Activated naive CD4-positive, alpha-beta T cell treated with anti-CD3 and anti-CD28 coated beads, Interleukin-2, amount 10 ng/mL, durations not matched to agents 7 days and 5 days (primary cell): ENCODE data around the gene GTF2IRD1.
"Not testable (repeated sequence)": the region's sequence is repeated elsewhere in the genome, so short reads cannot be mapped to it uniquely, and the experiment has no call there.

ENCODE experiments used
- CTCF ChIA-PET: fragments of 350-600 bp; sonication (Branson Sonifier 250); formaldehyde crosslinking; loops from one replicate; lab custom pipeline; 2021; ENCODE audit warnings: antibody characterized with exemption; lab: Charles Lee
- DNase-seq: peaks from one replicate; pipeline ENCODE4 v3.0.0-alpha.2; 2020
- H3K27ac Mint-ChIP-seq: one replicate; pipeline ENCODE4 v1.8.0; 2021; ENCODE audit warnings: mild to moderate bottlenecking, moderate library complexity, mixed read lengths
- H3K27me3 Mint-ChIP-seq: one replicate; pipeline ENCODE4 v1.8.0; 2021; ENCODE audit warnings: mild to moderate bottlenecking, mixed read lengths
- H3K36me3 Mint-ChIP-seq: one replicate; pipeline ENCODE4 v1.8.0; 2021; ENCODE audit warnings: mixed read lengths
- H3K4me1 Mint-ChIP-seq: one replicate; pipeline ENCODE4 v1.8.0; 2021; ENCODE audit warnings: mixed read lengths
- H3K4me3 Mint-ChIP-seq: one replicate; pipeline ENCODE4 v1.8.0; 2021; ENCODE audit warnings: mild to moderate bottlenecking, moderate library complexity, mixed read lengths
- H3K9me3 Mint-ChIP-seq: one replicate; pipeline ENCODE4 v1.8.0; 2021; ENCODE audit warnings: mixed read lengths

The GTF2IRD1 gene

GRCh38 chr7:74453322-74454011 lies at the start of gene GTF2IRD1:
Gene GTF2IRD1 (plus strand): TSS chr7:74453906. CDS start chr7:74508081, 54,175 bp downstream.
- H3K4me1 Mint-ChIP-seq, result peaks cover 21% of the 10 kb centered on the region
- peaks cover 3% of the 10 kb centered on the region for H3K9me3 Mint-ChIP-seq
- H3K27ac Mint-ChIP-seq, result peak within 1 kb of the TSS; percentile 87
- CTCF ChIA-PET, result no interaction called here
- peak within 1 kb of the TSS; percentile 63 for H3K4me3 Mint-ChIP-seq
- peaks cover 77% of the 10 kb centered on the region for H3K27me3 Mint-ChIP-seq
- peak; percentile 66 for DNase-seq
- H3K36me3 Mint-ChIP-seq, result peaks cover 2% of the 10 kb centered on the region

- Mint-ChIP-seq H3K27ac (no peak overlapping the region), H3K27me3 (no peaks in the 10 kb centered on the region), H3K36me3 (no peaks in the 10 kb centered on the region), H3K4me3 (no peak overlapping the region), H3K4me1 (no peaks in the 10 kb centered on the region), H3K9me3 (no peaks in the 10 kb centered on the region)
- no peak for DNase-seq
- CTCF ChIA-PET, result interaction anchor here (0.6 to 4.1 kb wide), 2 partner anchors 197 to 549 kb away, joined by 3 to 18 read pairs; no protein-coding TSS in a partner anchor
Measured at GRCh38 chr7:74404388-74404700, 49.4 kb upstream of the GTF2IRD1 start.

GRCh38 chr7:74404741-74405140 lies 49.0 kb upstream of the GTF2IRD1 start:
- H3K36me3 Mint-ChIP-seq, result no peaks in the 10 kb centered on the region
- no peaks in the 10 kb centered on the region for H3K4me1 Mint-ChIP-seq
- CTCF ChIA-PET, result interaction anchor here (4.1 kb wide), 1 partner anchor 198 kb away, joined by 18 read pairs; no protein-coding TSS in a partner anchor
- no peaks in the 10 kb centered on the region for H3K9me3 Mint-ChIP-seq
- no peak for DNase-seq
- no peak overlapping the region for H3K27ac Mint-ChIP-seq
- H3K27me3 Mint-ChIP-seq, result no peaks in the 10 kb centered on the region
- H3K4me3 Mint-ChIP-seq, result no peak overlapping the region

GRCh38 chr7:74405191-74405898 lies 48.4 kb upstream of the GTF2IRD1 start:
- Mint-ChIP-seq H3K4me3 (no peak overlapping the region), H3K9me3 (no peaks in the 10 kb centered on the region), H3K27ac (no peak overlapping the region), H3K36me3 (no peaks in the 10 kb centered on the region), H3K27me3 (no peaks in the 10 kb centered on the region), H3K4me1 (no peaks in the 10 kb centered on the region)
- peak; percentile 24 for DNase-seq
- CTCF ChIA-PET, result interaction anchor here (0.7 to 4.1 kb wide), 3 partner anchors 10 to 198 kb away, joined by 3 to 18 read pairs (median 3); no protein-coding TSS in a partner anchor

- no peak overlapping the region for H3K27ac Mint-ChIP-seq
- CTCF ChIA-PET, result interaction anchor here (0.7 to 4.1 kb wide), 3 partner anchors 9 to 199 kb away, joined by 3 to 18 read pairs (median 3); no protein-coding TSS in a partner anchor
Measured at GRCh38 chr7:74405899-74406512, 47.7 kb upstream of the GTF2IRD1 start.

GRCh38 chr7:74407958-74408357 lies 45.7 kb upstream of the GTF2IRD1 start:
- Mint-ChIP-seq H3K9me3 (no peaks in the 10 kb centered on the region), H3K27ac (no peak overlapping the region), H3K4me1 (no peaks in the 10 kb centered on the region), H3K36me3 (no peaks in the 10 kb centered on the region), H3K4me3 (no peak overlapping the region), H3K27me3 (peaks cover 5% of the 10 kb centered on the region)
- CTCF ChIA-PET, result interaction anchor here (4.1 kb wide), 1 partner anchor 201 kb away, joined by 18 read pairs; no protein-coding TSS in a partner anchor
- no peak for DNase-seq

More at GRCh38 chr7:74405899-74406512, 47.7 kb upstream of the GTF2IRD1 start:
- Mint-ChIP-seq H3K4me3 (no peak overlapping the region), H3K27me3 (peaks cover 5% of the 10 kb centered on the region), H3K9me3 (no peaks in the 10 kb centered on the region), H3K4me1 (no peaks in the 10 kb centered on the region), H3K36me3 (no peaks in the 10 kb centered on the region)
- no peak for DNase-seq

- Mint-ChIP-seq H3K4me3 (no peak overlapping the region), H3K9me3 (no peaks in the 10 kb centered on the region), H3K27me3 (peaks cover 5% of the 10 kb centered on the region), H3K27ac (no peak overlapping the region), H3K36me3 (no peaks in the 10 kb centered on the region), H3K4me1 (no peaks in the 10 kb centered on the region)
- DNase-seq, result no peak
- CTCF ChIA-PET, result interaction anchor here (1.6 to 1.9 kb wide), 2 partner anchors 8 to 203 kb away, joined by 6 to 12 read pairs; no protein-coding TSS in a partner anchor
Measured at GRCh38 chr7:74409571-74409970, 44.1 kb upstream of the GTF2IRD1 start.

- Mint-ChIP-seq H3K27me3 (peaks cover 5% of the 10 kb centered on the region), H3K4me3 (no peak overlapping the region), H3K4me1 (no peaks in the 10 kb centered on the region), H3K9me3 (no peaks in the 10 kb centered on the region), H3K27ac (no peak overlapping the region), H3K36me3 (no peaks in the 10 kb centered on the region)
- DNase-seq, result no peak
- CTCF ChIA-PET, result interaction anchor here (1.6 to 1.9 kb wide), 2 partner anchors 9 to 204 kb away, joined by 6 to 12 read pairs; no protein-coding TSS in a partner anchor
Measured at GRCh38 chr7:74410772-74411171, 42.9 kb upstream of the GTF2IRD1 start.

- CTCF ChIA-PET, result interaction anchor here (1.9 kb wide), 1 partner anchor 10 kb away, joined by 12 read pairs; no protein-coding TSS in a partner anchor
- not testable (repeated sequence) for H3K27me3 Mint-ChIP-seq, H3K36me3 Mint-ChIP-seq, H3K9me3 Mint-ChIP-seq, H3K4me3 Mint-ChIP-seq, DNase-seq, H3K27ac Mint-ChIP-seq, H3K4me1 Mint-ChIP-seq
Measured at GRCh38 chr7:74411571-74411970, 42.1 kb upstream of the GTF2IRD1 start.

GRCh38 chr7:74412056-74412455 lies 41.6 kb upstream of the GTF2IRD1 start:
- CTCF ChIA-PET, result no interaction called here
- no peak for DNase-seq
- Mint-ChIP-seq H3K36me3 (no peaks in the 10 kb centered on the region), H3K4me3 (no peak overlapping the region), H3K4me1 (no peaks in the 10 kb centered on the region), H3K9me3 (no peaks in the 10 kb centered on the region), H3K27me3 (peaks cover 5% of the 10 kb centered on the region), H3K27ac (no peak overlapping the region)

- Mint-ChIP-seq H3K27ac (no peak overlapping the region), H3K27me3 (peaks cover 10% of the 10 kb centered on the region), H3K9me3 (no peaks in the 10 kb centered on the region), H3K4me3 (no peak overlapping the region), H3K4me1 (no peaks in the 10 kb centered on the region), H3K36me3 (no peaks in the 10 kb centered on the region)
- CTCF ChIA-PET, result interaction anchor here (1.2 kb wide), 1 partner anchor 12 kb away, joined by 6 read pairs; no protein-coding TSS in a partner anchor
- no peak for DNase-seq
Measured at GRCh38 chr7:74412603-74413002, 41.1 kb upstream of the GTF2IRD1 start.

- not testable (repeated sequence) for H3K9me3 Mint-ChIP-seq, H3K27me3 Mint-ChIP-seq, H3K36me3 Mint-ChIP-seq, DNase-seq, H3K4me3 Mint-ChIP-seq, H3K27ac Mint-ChIP-seq, H3K4me1 Mint-ChIP-seq
- CTCF ChIA-PET, result interaction anchor here (1.0 to 3.4 kb wide), 4 partner anchors 9 to 152 kb away, joined by 3 to 44 read pairs (median 4); no protein-coding TSS in a partner anchor
Measured at GRCh38 chr7:74414595-74415333, 38.9 kb upstream of the GTF2IRD1 start.

- no peak overlapping the region for H3K27ac Mint-ChIP-seq
- CTCF ChIA-PET, result interaction anchor here (0.7 to 3.4 kb wide), 4 partner anchors 108 to 149 kb away, joined by 3 to 44 read pairs (median 4); no protein-coding TSS in a partner anchor
- H3K27me3 Mint-ChIP-seq, result peaks cover 10% of the 10 kb centered on the region
- H3K4me3 Mint-ChIP-seq, result no peak overlapping the region
- peak; percentile 57 for DNase-seq
- H3K36me3 Mint-ChIP-seq, result no peaks in the 10 kb centered on the region
- no peaks in the 10 kb centered on the region for H3K9me3 Mint-ChIP-seq
- H3K4me1 Mint-ChIP-seq, result no peaks in the 10 kb centered on the region
Measured at GRCh38 chr7:74417419-74417971, 36.2 kb upstream of the GTF2IRD1 start.
